Measurements from ENCODE around the gene KBTBD13. TPM values are rescaled to one million over a fixed set of nuclear protein-coding genes. Genes with fewer than 3 reads are reported as not detected.

KBTBD13 gene
- total RNA-seq, 6 experiments from 2014 or later: not detected

DNA sequence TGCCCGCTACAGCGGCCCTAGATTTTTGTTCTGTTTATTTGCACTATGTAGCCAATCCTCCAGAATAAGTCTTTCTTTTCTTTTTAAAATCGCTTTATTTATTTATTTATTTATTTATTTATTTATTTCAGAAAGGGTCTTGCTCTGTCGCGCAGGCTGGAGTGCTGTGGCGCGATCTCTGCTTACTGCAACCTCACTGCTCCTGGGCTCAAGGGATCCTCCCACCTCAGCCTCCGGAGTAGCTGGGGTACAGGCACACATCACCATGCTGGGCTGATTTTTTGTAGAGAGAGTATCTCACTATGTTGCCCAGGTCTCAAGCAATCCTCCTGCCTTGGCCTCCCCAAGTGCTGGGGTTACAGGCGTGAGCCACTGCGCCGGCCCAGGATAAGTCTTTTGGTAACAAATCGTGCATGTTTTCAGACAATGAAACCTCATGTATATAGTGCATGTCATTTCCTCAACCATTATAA is 46.8 kb upstream of the KBTBD13 start:
- H3K4me3 Mint-ChIP-seq: peak overlapping the region; percentile 60
- peaks cover 27% of the 10 kb centered on the region for H3K4me1 Mint-ChIP-seq (ENCODE audit: low read depth)
- TF ChIP-seq, protein P1, sequence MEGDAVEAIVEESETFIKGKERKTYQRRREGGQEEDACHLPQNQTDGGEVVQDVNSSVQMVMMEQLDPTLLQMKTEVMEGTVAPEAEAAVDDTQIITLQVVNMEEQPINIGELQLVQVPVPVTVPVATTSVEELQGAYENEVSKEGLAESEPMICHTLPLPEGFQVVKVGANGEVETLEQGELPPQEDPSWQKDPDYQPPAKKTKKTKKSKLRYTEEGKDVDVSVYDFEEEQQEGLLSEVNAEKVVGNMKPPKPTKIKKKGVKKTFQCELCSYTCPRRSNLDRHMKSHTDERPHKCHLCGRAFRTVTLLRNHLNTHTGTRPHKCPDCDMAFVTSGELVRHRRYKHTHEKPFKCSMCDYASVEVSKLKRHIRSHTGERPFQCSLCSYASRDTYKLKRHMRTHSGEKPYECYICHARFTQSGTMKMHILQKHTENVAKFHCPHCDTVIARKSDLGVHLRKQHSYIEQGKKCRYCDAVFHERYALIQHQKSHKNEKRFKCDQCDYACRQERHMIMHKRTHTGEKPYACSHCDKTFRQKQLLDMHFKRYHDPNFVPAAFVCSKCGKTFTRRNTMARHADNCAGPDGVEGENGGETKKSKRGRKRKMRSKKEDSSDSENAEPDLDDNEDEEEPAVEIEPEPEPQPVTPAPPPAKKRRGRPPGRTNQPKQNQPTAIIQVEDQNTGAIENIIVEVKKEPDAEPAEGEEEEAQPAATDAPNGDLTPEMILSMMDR (IDR thresholded peaks at IDR 0.05): no peak
- no peaks in the 10 kb centered on the region for H3K9me3 Mint-ChIP-seq
- no peak overlapping the region for H3K27ac Mint-ChIP-seq
- H3K27me3 Mint-ChIP-seq (ENCODE audit: insufficient read depth): peaks cover 4% of the 10 kb centered on the region
- no peak for DNase-seq
- peaks cover 14% of the 10 kb centered on the region; the same call in 1 of the 2 replicates for H3K36me3 Mint-ChIP-seq (ENCODE audit: low read depth)

DNA sequence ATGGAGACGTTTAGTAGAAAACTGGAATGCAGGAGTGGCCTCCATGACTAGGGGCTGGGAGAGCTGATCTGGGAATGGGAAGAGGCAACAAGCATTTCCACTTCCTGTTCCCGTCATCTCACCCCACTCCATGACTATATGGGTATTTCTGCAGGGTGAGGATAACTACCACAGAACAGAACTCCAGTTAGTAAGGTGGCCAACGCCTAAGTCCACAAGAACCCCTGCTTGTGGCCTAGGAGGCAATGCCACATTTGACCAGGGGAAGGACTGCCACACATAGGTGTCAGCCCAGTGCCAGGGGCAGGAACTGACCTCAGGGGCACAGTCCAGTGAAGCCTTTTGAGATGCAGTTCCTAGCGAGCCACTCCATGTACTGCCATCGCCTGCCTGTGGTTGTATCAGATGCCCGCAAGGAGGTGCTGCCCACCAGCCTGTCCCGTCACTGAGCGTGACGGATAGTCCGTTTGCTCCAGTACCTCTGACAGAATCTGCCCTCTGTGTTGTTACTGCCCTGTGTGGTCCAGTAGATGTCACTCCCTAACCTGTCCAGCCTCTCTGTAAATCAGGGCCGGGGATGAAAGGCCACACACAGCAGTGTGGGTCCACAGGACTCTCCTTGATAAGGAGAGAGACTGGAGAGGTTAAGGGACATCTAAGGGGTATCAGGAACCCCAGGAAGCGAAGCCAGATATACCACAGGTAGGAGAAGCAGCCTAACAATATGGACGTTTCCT is 43.6 kb upstream of the KBTBD13 start:
- no peak for DNase-seq
- no peak overlapping the region; the same call in 1 of the 2 replicates for H3K27ac Mint-ChIP-seq
- peaks cover 24% of the 10 kb centered on the region for H3K4me1 Mint-ChIP-seq (ENCODE audit: low read depth)
- H3K27me3 Mint-ChIP-seq (ENCODE audit: insufficient read depth): peaks cover 6% of the 10 kb centered on the region
- no peaks in the 10 kb centered on the region for H3K9me3 Mint-ChIP-seq
- peaks cover 6% of the 10 kb centered on the region; the same call in 1 of the 2 replicates for H3K36me3 Mint-ChIP-seq (ENCODE audit: low read depth)
- H3K4me3 Mint-ChIP-seq: no peak overlapping the region
- TF ChIP-seq, protein P1 (IDR thresholded peaks at IDR 0.05): peak; percentile 35; the same call in 1 of the 2 replicates

DNA sequence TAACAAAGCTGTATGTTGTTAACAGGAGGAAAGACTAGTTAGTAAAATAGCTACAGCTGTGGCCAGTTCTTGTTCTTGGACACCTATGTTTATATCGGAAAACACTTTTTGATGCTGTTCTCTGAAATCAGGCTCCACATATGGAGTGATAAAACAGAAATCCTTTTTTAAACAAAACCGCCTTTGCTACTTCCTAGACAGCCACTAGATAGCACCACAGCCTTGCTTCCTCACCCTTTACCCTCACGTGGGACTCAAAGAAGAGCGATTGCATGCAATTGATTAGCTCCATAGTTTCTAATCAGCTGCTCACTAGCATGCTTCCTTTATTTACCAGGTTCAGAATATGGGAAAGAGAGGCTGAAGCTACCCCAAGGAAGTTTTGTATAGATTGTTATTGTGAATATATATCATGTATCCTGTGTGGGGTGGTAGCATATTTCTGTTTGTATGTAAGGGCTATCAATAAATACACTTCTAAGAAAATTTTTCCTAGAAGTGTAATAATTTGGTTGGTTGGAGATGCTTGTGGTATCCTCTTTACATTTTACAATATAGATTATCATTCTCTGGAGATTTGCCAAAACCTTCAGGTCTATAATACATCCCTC is 42.8 kb upstream of the KBTBD13 start:
- H3K27me3 Mint-ChIP-seq (ENCODE audit: insufficient read depth): peaks cover 4% of the 10 kb centered on the region
- peak; percentile 50 for DNase-seq
- no peaks in the 10 kb centered on the region for H3K9me3 Mint-ChIP-seq
- H3K36me3 Mint-ChIP-seq (ENCODE audit: low read depth): no peaks in the 10 kb centered on the region
- H3K4me3 Mint-ChIP-seq: no peak overlapping the region
- TF ChIP-seq, protein P1 (IDR thresholded peaks at IDR 0.05): peak; percentile 68
- H3K4me1 Mint-ChIP-seq (ENCODE audit: low read depth): peaks cover 16% of the 10 kb centered on the region
- no peak overlapping the region for H3K27ac Mint-ChIP-seq

DNA sequence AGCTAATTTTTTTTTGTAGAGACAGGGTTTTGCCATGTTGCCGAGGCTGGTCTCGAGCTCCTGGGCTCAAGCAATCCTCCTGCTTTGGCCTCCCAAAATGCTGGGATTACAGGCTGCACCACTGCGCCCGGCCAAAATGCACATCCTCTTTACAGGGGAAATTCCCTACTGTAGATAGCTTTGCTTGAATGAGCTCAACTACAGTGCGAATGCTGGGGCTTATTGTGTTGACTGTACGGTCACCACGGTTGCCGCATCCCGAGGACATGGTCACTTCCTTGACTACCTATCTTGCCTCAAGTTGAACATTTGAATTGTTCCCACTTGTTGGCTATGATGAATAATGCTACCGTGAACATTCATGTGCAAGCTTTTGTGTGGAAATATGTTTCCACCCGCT is 41.8 kb upstream of the KBTBD13 start:
- Mint-ChIP-seq H3K4me1 (ENCODE audit: low read depth) (peaks cover 16% of the 10 kb centered on the region; the same call in 1 of the 2 replicates), H3K27ac (no peak overlapping the region), H3K27me3 (ENCODE audit: insufficient read depth) (peaks cover 4% of the 10 kb centered on the region), H3K4me3 (no peak overlapping the region), H3K9me3 (no peaks in the 10 kb centered on the region), H3K36me3 (ENCODE audit: low read depth) (no peaks in the 10 kb centered on the region)
- DNase-seq: no peak
- TF ChIP-seq, protein P1 (IDR thresholded peaks at IDR 0.05): no peak

DNA sequence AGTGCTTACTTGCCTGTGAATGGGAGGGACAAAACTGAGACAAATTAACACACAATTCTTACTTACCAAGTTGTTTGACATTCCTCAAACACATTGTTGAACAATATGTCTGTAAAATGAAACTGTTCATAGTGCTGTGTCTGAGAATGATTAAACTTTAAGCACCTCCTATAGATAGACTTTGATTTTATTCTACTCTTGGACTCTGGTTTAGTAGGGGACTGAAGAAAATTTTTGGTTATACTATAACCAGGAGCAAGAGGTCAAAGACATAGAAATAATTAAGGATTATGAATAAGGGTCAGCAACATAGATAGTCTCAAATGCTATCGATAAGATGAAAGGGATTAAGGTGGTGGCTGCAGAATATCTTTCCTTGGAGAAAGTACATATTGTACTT is 39.2 kb upstream of the KBTBD13 start:
- Mint-ChIP-seq H3K36me3 (ENCODE audit: low read depth) (no peaks in the 10 kb centered on the region), H3K9me3 (no peaks in the 10 kb centered on the region), H3K27me3 (ENCODE audit: insufficient read depth) (peaks cover 4% of the 10 kb centered on the region), H3K4me1 (ENCODE audit: low read depth) (peaks cover 13% of the 10 kb centered on the region), H3K27ac (no peak overlapping the region), H3K4me3 (no peak overlapping the region)
- DNase-seq: no peak
- TF ChIP-seq, protein P1 (IDR thresholded peaks at IDR 0.05): no peak
